Central memory CD4-positive, alpha-beta T cell (primary cell): ENCODE measurements around the gene PCDHGA7.
"Not testable (repeated sequence)": the region's sequence is repeated elsewhere in the genome, so short reads cannot be mapped to it uniquely, and the experiment has no call there.

ENCODE experiments used
- DNase-seq: peaks from one replicate; pipeline ENCODE4 v3.0.0; 2022

PCDHGA7 gene

DNA sequence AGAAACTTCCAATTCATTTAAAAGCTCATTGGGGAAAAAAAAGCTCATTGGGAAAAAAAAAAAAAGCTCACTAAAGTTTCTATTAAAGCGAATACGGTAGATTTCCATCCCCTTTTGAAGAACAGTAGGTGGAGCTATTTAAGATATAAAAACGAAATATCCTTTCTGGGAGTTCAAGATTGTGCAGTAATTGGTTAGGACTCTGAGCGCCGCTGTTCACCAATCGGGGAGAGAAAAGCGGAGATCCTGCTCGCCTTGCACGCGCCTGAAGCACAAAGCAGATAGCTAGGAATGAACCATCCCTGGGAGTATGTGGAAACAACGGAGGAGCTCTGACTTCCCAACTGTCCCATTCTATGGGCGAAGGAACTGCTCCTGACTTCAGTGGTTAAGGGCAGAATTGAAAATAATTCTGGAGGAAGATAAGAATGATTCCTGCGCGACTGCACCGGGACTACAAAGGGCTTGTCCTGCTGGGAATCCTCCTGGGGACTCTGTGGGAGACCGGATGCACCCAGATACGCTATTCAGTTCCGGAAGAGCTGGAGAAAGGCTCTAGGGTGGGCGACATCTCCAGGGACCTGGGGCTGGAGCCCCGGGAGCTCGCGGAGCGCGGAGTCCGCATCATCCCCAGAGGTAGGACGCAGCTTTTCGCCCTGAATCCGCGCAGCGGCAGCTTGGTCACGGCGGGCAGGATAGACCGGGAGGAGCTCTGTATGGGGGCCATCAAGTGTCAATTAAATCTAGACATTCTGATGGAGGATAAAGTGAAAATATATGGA is 48.0 kb downstream of the PCDHGA7 start, which contains the start of gene PCDHGA12:
Gene PCDHGA12, plus strand, starts transcription at position 176 of the 782 bp plus-strand sequence. Its CDS starts 253 bp downstream, at position 429.
- DNase-seq = no peak

DNA sequence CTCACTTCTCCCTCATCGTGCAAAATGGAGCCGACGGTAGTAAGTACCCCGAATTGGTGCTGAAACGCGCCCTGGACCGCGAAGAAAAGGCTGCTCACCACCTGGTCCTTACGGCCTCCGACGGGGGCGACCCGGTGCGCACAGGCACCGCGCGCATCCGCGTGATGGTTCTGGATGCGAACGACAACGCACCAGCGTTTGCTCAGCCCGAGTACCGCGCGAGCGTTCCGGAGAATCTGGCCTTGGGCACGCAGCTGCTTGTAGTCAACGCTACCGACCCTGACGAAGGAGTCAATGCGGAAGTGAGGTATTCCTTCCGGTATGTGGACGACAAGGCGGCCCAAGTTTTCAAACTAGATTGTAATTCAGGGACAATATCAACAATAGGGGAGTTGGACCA is 48.7 kb downstream of the PCDHGA7 start:
- no peak for DNase-seq

DNA sequence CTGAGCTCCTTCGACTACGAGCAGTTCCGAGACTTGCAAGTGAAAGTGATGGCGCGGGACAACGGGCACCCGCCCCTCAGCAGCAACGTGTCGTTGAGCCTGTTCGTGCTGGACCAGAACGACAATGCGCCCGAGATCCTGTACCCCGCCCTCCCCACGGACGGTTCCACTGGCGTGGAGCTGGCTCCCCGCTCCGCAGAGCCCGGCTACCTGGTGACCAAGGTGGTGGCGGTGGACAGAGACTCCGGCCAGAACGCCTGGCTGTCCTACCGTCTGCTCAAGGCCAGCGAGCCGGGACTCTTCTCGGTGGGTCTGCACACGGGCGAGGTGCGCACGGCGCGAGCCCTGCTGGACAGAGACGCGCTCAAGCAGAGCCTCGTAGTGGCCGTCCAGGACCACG is 49.8 kb downstream of the PCDHGA7 start:
- not testable (repeated sequence) for DNase-seq

DNA sequence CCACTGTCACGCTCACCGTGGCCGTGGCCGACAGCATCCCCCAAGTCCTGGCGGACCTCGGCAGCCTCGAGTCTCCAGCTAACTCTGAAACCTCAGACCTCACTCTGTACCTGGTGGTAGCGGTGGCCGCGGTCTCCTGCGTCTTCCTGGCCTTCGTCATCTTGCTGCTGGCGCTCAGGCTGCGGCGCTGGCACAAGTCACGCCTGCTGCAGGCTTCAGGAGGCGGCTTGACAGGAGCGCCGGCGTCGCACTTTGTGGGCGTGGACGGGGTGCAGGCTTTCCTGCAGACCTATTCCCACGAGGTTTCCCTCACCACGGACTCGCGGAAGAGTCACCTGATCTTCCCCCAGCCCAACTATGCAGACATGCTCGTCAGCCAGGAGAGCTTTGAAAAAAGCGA is 50.2 kb downstream of the PCDHGA7 start:
- DNase-seq = not testable (repeated sequence)

DNA sequence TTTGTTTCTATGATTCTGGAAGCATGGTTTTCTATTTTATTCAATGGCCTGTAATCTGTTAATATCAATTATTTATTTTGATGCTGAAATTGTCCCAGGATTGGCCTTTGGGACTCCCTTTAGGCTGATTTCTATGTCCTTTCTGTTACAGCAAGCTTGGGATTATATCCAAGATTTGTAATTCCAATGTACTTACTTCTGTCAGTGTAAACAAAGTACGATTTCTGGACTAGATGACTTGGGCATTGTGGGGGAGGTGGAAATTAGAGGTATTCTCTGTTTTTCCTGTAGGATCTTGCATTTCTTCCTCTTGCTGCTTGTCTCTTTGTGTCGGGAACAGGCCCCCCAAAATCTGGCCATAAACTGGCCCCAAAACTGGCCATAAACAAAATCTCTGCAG is 51.5 kb downstream of the PCDHGA7 start:
- no peak for DNase-seq
